NCI-H1092 (cell line): ENCODE results near the gene MED22.
"Not testable (repeated sequence)": the region's sequence is repeated elsewhere in the genome, so short reads cannot be mapped to it uniquely, and the experiment has no call there.

Experiments
- DNase-seq: peaks from one replicate; lab custom pipeline; 2025; lab: John Stamatoyannopoulos, UW

Gene MED22

DNA sequence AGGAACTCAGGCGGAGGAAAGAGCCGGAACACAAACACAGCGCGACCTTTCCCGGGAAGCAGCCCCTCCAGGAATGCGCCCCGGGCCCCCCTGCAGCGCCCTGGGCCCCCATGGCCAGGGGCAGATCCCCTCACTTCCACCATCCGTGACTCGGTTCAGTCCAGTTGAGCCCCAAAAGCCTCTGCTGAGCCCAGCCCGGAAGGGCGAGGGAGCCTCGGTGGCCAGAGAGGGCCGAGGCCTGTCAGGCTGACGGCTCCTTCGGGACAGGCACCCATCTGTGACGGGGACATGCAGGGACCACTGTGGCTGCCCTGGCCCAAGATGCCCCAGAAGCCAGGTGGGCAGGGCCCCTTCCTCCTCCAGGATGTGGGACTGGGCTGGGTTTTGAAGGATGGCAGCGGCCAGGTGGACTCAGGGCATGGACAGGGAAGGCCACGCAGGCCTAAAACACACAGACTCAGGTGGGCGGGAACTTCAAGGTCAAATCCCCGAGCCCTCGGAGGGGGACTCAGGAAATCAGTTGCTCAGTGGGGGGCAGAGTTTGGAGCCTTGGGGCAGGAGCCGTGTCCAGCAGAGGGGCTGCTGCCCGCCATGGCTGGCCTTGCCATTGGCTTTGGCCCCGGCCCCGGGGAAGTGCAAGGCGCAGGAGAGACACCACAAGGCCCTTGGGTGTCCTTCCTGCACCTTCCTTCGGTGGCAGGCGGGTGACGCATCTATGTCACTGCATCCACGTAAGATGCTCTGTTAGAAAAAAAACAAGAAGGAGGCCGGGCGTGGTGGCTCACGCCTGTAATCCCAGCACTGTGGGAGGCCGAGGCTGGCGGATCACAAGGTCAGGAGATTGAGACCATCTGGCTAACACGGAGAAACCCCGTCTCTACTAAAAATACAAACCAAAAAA is 43.2 kb downstream of the MED22 start:
- no peak for DNase-seq

DNA sequence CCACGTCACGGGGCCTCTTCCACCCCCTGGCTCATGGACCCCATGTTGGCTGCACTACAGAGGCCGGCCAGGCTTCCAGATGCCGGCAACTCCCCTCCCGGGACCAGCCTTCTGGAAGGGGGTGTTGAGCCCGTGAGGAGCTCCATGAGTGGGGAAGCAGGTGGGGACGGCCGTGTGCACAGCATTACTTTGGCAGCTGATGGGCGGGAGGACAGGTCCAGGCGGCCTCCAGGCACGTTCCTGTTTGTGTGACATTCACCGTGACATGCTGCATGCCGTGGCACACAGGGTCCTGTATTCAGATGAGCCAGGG is 43.8 kb downstream of the MED22 start:
- no peak for DNase-seq

DNA sequence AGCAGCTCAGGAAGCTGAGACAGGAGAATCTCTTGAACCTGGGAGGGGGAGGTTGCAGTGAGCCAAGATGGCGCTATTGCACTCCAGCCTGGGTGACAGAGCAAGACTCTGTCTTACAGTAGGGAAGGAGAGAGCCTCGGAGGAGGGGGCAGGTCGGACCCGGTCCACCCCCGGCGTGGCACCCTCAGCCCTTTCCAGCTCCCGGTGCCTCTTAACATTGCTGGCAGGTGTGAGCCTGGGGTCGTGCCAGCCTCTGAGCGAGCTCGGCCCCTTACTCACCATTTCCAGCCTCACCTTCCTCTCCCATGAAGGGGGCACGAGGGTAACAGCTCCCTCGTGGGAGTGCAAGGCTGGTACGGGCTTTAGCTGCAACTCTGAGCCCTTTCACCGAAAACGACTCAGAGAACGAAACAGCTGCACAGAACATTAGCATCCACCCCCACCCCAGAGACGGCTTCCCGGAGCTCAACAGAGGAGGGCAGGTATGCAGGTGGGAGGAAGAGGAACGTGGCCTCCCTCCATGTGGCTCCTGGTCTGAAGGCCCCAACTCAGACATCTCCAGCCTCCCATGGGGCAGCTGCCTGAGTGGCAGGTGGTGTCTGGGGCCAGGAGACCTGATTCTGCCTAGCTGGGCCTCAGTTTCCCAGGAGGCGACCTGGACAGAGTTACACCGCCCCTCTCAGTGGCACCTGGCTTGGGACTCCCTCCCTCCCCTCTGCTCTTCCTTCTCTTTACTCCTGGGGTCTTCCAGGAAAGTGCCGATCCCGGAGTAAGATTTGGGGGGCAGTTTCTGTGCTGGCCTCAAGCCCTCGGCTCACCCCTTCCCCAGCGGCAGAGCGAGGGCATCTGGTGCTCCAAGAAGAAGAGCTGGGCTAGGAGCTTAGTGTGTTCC is 44.4 kb downstream of the MED22 start:
- DNase-seq: no peak

DNA sequence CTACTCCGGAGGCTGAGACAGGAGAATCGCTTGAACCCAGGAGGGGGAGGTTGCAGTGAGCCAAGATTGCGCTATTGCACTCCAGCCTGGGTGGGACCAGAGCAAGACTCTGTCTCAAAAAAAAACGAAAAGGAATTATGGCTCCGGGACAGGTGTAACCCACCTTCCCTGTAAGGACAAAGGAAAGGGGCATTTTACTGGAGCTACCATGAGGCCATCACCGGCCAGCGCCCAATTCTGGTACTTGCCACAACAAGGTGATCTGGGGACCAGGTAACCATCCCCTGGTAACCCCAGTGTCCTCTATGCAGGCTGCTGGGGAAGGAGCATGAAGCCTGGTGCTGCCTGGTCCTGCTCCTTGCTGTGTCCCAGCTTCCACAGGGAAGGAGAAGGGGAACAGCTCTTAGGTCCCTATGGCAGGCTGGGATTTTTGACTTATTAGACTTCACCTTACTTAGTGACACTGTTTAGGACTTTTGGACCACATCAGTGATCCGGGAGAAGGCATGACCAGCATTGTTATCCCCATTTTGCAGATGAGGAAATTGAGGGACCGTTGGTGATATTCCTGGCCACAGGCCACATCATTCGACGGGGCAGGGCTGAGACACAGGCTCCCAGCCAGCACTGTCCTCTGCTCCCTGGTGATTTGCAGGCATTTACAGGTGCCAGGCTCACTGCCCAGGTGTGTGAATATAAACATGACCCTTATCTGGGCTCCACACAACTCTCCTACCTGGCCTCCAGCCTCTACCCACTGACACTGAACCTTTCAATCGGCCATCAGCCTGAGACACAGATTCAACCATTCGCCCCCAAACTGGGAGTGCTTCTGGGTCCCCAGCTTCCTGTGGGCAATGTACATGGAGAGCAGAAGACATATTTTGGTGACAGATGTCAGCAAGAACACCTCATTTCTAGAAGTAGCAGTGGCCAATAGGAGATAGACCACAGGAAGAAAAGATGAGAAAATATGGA is 46.4 kb downstream of the MED22 start:
- DNase-seq: no peak

DNA sequence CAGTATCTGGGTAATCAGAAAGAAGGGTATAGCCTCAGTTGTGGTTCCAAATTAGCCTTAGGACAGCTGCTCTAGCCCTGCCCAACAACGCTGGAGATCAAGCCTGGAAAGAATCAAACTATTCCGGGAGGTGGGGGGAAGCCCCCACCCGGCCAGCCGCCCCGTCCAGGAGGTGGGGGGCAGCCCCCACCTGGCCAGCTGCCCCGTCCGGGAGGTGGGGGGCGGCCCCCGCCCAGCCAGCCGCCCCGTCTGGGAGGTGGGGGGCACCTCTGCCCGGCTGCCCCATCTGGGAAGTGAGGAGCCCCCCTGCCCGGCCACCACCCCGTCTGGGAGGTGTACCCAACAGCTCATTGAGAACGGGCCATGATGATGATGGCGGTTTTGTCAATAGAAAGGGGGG is 47.9 kb downstream of the MED22 start:
- DNase-seq: not testable (repeated sequence)

GRCh38 chr9:133294257-133294656 is 53.7 kb downstream of the MED22 start:
- DNase-seq: no peak

DNA sequence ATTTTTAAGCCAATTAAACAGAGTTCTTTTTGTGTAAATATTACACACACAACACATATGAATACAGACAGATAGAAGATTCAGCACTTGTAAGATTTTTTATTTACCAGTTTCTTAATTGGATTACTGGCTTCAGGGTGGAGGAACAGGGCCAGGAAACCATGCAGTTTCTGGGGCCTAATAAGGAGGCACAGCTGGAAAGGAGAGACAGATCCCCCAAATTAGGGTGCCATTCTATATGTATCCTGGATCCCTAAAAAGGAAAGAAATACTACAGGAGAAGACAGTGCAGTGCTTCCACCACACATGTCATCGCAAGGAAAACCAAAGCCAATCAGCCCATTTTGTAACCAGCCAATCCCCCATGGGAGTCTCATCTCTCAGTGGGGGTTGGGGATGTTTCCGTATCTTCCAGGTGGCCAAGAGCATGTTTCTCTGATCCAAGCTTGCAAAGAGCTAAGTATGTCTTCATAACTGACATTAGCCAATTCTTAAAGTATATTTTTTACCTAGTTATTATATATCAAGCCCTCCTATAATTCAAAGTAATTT is 57.1 kb downstream of the MED22 start:
- DNase-seq: no peak
